GM12873 (cell line): ENCODE data around the gene ZBTB16.

Experiments used
- CTCF ChIP-seq: IDR thresholded peaks from 2 replicates; pipeline ENCODE4 v1.5.1; 2012; ENCODE audit warnings: low read depth, mild to moderate bottlenecking, moderate library complexity, low read length, control low read depth; ENCODE audit not compliant: insufficient read depth; ENCODE audit errors: missing control alignments

The ZBTB16 gene

GRCh38 chr11:114290503-114291235 is 231.2 kb downstream of the ZBTB16 start:
- TF ChIP-seq CTCF: no peak

- no peak for TF ChIP-seq CTCF
Observed at GRCh38 chr11:114291381-114291780, 231.9 kb downstream of the ZBTB16 start.

GRCh38 chr11:114291842-114292680 is 232.6 kb downstream of the ZBTB16 start:
- TF ChIP-seq CTCF: no peak

GRCh38 chr11:114293201-114293711 is 233.7 kb downstream of the ZBTB16 start:
- TF ChIP-seq CTCF: no peak

GRCh38 chr11:114295676-114296604 is 236.4 kb downstream of the ZBTB16 start, which contains the start of gene NNMT:
Gene NNMT (plus strand): TSS chr11:114296399. CDS start chr11:114296557, 158 bp downstream.
- TF ChIP-seq CTCF: no peak

GRCh38 chr11:114296605-114297372 is 237.3 kb downstream of the ZBTB16 start:
- TF ChIP-seq CTCF: no peak
